Stimulated activated CD4-positive, alpha-beta T cell treated with anti-CD3 and anti-CD28 coated beads, Interleukin-12 subunit alpha, Interleukin-12 subunit beta, amount 100 ng/mL, for 24 hours (primary cell): ENCODE measurements around the gene IRAK4.
A peak's percentile ranks its signal among the peaks of the same experiment; 100 is the strongest.
"Not testable (repeated sequence)": the region's sequence is repeated elsewhere in the genome, so short reads cannot be mapped to it uniquely, and the experiment has no call there.

Experiments
- DNase-seq, 2 experiments: peaks; one replicate each; pipeline ENCODE4 v3.0.0-alpha.2; 2020; ENCODE audit warnings: low read depth in 2 of 2

Gene IRAK4

GRCh38 chr12:43758728-43759563 is at the start of gene IRAK4, which contains the start of gene PUS7L:
Gene IRAK4, plus strand, starts transcription at chr12:43758951. Its CDS starts 9,161 bp downstream, at chr12:43768112.
Gene PUS7L, minus strand, starts transcription at chr12:43758790. Its CDS starts 3,545 bp downstream, at chr12:43755245.
- peak; percentile 91 to 93 for DNase-seq

- DNase-seq = no peak
Measured at GRCh38 chr12:43711348-43711747, 47.4 kb upstream of the IRAK4 start.

GRCh38 chr12:43722621-43723020 is 36.1 kb upstream of the IRAK4 start:
- DNase-seq = no peak

- DNase-seq = no peak
Measured at GRCh38 chr12:43723134-43723533, 35.6 kb upstream of the IRAK4 start.

- DNase-seq = no peak
Measured at GRCh38 chr12:43728117-43728516, 30.6 kb upstream of the IRAK4 start.

GRCh38 chr12:43728698-43729097 is 30.1 kb upstream of the IRAK4 start:
- DNase-seq = no peak

- DNase-seq = no peak
Measured at GRCh38 chr12:43730283-43730682, 28.5 kb upstream of the IRAK4 start.

- DNase-seq = no peak
Measured at GRCh38 chr12:43733687-43734086, 25.1 kb upstream of the IRAK4 start.

GRCh38 chr12:43736927-43737440 is 21.8 kb upstream of the IRAK4 start:
- DNase-seq = no peak

GRCh38 chr12:43737646-43738045 is 21.1 kb upstream of the IRAK4 start:
- DNase-seq = no peak

- no peak for DNase-seq
Measured at GRCh38 chr12:43740511-43741100, 18.1 kb upstream of the IRAK4 start.

GRCh38 chr12:43742106-43742505 is 16.6 kb upstream of the IRAK4 start:
- DNase-seq = no peak

GRCh38 chr12:43744826-43745225 is 13.9 kb upstream of the IRAK4 start:
- no peak for DNase-seq

GRCh38 chr12:43749016-43749415 is 9.7 kb upstream of the IRAK4 start:
- no peak for DNase-seq

GRCh38 chr12:43750814-43751213 is 7.9 kb upstream of the IRAK4 start:
- DNase-seq = no peak

- DNase-seq = not testable (repeated sequence)
Measured at GRCh38 chr12:43751360-43751759, 7.4 kb upstream of the IRAK4 start.

- DNase-seq = no peak
Measured at GRCh38 chr12:43754015-43754414, 4.7 kb upstream of the IRAK4 start.

GRCh38 chr12:43758247-43758727 is 464 bp upstream of the IRAK4 start:
- DNase-seq = peak in 1 of 2 experiments; percentile 0

GRCh38 chr12:43760396-43760795 is 1.6 kb downstream of the IRAK4 start:
- no peak for DNase-seq

GRCh38 chr12:43761500-43761899 is 2.7 kb downstream of the IRAK4 start:
- DNase-seq = no peak

GRCh38 chr12:43762596-43762995 is 3.8 kb downstream of the IRAK4 start:
- DNase-seq = no peak

- no peak for DNase-seq
Measured at GRCh38 chr12:43763769-43764168, 5.0 kb downstream of the IRAK4 start.

GRCh38 chr12:43764528-43764927 is 5.8 kb downstream of the IRAK4 start:
- DNase-seq = no peak
